22Rv1 (cell line): ENCODE measurements around the gene ATP11A.
"Not testable (repeated sequence)": the region's sequence is repeated elsewhere in the genome, so short reads cannot be mapped to it uniquely, and the experiment has no call there.

ENCODE experiments used
- H3K27ac ChIP-seq: fragments of 450-650 bp; 2 replicates; pipeline ENCODE4 v1.5.1; 2017
- ZFX ChIP-seq: fragments of 450-650 bp; IDR thresholded peaks from 2 replicates; pipeline ENCODE4 v1.6.1; 2017; ENCODE audit warnings: antibody characterized with exemption, borderline replicate concordance
- TF ChIP-seq, protein P1 (sequence below): fragments of 450-650 bp; IDR thresholded peaks from 2 replicates; pipeline ENCODE4 v1.5.1; 2017; ENCODE audit warnings: mild to moderate bottlenecking

ATP11A gene

DNA sequence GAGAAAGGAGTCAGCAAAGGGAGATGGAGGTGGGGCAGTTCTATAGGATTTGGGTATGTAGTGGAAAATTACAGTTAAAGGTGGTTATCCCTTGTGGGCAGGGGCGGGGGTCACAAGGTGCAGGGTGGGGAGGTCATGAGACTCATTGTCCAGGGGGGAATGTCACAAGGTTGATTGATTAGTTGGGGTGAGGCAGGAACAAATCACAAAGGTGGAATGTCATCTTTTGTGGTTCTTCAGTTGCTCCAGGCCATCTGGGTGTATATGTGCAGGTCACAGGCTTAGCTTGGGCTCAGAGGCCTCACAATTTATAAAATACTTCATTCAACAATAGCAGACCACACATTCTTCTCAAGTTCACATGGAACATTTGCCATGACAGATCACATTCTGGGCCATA, 109.6 kb downstream of the ATP11A start:
- TF ChIP-seq ZFX: no peak
- TF ChIP-seq, protein P1, sequence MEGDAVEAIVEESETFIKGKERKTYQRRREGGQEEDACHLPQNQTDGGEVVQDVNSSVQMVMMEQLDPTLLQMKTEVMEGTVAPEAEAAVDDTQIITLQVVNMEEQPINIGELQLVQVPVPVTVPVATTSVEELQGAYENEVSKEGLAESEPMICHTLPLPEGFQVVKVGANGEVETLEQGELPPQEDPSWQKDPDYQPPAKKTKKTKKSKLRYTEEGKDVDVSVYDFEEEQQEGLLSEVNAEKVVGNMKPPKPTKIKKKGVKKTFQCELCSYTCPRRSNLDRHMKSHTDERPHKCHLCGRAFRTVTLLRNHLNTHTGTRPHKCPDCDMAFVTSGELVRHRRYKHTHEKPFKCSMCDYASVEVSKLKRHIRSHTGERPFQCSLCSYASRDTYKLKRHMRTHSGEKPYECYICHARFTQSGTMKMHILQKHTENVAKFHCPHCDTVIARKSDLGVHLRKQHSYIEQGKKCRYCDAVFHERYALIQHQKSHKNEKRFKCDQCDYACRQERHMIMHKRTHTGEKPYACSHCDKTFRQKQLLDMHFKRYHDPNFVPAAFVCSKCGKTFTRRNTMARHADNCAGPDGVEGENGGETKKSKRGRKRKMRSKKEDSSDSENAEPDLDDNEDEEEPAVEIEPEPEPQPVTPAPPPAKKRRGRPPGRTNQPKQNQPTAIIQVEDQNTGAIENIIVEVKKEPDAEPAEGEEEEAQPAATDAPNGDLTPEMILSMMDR: no peak
- H3K27ac ChIP-seq: no peak overlapping the region

DNA sequence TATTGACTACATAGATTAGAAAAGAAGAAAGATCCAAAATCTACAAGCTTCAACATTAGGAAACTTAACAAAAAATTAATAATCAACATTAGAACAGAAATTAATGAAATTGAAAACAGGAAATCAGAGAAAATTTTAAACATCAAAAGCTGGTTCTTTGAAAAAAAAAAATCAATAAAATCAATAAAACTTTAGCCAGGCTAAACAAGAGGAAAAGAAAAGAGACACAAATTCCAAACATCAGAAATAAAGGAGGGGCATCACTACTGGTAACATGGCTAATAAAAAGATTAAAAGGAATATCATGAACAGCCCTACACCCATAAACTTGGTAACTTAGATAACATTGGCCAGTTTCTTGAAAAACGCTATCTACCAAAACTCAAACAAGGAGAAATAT, 110.2 kb downstream of the ATP11A start:
- no peak for TF ChIP-seq ZFX
- H3K27ac ChIP-seq: no peak overlapping the region

DNA sequence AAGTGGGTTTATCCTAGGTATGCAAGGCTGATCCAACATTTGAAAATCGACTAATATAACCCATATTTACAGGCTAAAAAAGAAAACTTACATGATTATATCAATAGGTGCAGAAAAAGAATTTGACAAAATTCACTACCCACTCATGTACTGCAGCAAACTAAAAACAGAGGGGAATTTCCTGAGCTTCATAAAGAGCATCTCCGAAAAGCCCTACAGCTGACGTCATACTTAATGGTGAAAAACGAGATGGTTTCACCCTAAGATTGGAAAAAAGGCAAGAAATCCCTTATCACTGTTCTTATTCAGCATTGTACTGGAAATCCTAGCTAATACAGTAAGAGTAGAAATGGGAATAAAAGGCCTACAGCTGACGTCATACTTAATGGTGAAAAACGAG, 111.0 kb downstream of the ATP11A start:
- not testable (repeated sequence) for H3K27ac ChIP-seq

DNA sequence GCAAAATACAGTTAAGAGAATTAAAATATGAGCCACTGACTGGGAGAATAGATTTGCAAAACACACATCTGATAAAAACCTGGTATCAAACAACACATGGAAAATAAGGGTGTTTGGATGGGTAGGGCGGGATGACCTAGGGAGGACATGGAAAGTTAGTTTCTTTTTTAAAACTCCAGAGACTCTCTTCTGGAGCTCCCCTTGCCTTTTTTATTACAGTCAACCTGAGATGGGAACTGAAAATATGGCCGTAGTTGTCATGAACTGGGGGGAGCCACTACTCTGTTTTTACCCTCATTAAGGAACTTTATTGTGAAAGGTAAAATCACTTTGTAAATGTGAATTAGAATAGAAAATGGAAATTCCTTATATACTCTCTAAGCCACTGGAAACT, 113.0 kb downstream of the ATP11A start:
- H3K27ac ChIP-seq: no peak overlapping the region
- TF ChIP-seq ZFX: no peak
- TF ChIP-seq, protein P1: no peak

DNA sequence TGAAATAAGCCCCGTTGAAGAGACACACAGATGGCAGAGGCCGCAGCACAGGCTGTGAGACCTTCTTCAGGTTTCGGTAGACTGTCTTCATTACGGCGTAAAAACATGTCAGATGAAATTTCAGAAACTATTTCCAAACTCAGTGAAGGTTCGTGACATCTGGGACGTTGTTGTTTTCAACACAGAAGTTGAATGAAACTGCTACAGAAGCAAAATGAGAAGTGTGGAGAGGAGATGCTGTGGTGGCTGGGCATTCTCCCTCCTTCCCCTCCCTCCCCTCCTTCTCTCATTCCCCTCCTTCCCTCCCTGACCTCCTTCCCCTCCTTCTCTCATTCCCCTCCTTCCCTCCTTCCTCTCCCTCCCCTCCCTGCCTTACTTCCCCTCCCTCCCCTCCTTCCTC, 113.6 kb downstream of the ATP11A start:
- H3K27ac ChIP-seq: no peak overlapping the region

DNA sequence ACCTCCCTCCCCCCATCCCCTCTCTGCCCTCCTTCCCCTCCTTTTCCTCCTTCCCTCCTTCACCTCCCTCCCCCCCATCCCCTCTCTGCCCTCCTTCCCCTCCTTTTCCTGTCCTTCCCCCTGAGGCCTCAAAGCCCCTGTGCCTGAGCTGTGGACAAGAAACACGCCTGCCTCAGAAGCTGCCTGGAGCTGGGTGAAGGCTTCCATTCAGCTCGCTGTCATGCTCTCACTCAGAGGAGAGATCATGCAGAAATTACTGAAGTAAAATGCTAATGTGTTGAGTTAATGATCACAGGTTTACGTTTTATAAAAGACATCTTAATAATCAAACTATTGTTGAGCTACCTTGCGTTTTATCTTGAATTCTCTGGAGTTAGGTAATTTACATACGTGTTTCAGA, 114.5 kb downstream of the ATP11A start:
- no peak for TF ChIP-seq ZFX
- TF ChIP-seq, protein P1: no peak
- no peak overlapping the region for H3K27ac ChIP-seq

More for the DNA sequence above, 113.6 kb downstream of the ATP11A start:
- TF ChIP-seq, protein P1: no peak
- TF ChIP-seq ZFX: no peak

DNA sequence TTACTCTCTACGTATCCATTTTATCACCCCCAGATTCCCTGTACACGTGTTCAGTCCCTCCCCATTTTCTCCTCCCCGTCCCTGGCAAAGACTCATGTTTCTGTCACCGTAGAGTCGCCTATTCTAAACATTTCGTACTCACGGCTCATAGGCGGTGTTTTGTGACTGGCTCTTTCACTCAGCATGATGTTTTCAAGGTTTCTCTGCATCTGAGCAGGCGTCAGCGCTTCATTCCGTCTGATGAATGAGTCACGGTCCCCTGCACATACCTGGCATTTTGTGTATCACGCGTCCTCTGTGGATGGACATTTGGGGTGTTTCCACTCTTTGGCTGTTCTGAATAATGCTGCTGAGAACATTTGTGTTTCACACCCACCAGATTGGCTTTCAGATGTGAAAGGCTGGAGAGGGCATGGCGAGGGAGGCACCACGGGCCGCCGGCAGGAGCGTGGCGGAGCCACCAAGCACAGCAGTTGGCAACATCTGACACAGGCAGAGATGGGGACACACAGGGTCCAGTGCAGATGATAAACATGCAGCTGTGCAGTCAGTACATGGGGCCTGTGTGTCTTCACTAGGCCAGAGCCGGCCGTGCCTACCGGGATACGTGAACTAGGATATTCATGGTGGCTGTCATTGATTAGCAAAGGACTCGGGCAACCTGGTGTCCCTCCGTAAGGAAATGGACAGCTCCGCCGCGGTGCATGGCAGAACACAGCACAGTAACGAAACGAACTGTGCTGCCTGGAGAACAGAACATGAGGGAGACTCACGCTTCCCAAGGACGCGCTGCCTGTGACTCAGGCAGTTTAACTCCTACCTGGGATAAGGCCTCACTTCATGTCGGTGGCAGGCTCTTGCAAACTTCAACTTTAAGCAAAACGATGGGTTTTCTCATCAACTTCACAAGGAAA, 117.2 kb downstream of the ATP11A start:
- no peak overlapping the region for H3K27ac ChIP-seq
- TF ChIP-seq, protein P1: no peak
- no peak for TF ChIP-seq ZFX

DNA sequence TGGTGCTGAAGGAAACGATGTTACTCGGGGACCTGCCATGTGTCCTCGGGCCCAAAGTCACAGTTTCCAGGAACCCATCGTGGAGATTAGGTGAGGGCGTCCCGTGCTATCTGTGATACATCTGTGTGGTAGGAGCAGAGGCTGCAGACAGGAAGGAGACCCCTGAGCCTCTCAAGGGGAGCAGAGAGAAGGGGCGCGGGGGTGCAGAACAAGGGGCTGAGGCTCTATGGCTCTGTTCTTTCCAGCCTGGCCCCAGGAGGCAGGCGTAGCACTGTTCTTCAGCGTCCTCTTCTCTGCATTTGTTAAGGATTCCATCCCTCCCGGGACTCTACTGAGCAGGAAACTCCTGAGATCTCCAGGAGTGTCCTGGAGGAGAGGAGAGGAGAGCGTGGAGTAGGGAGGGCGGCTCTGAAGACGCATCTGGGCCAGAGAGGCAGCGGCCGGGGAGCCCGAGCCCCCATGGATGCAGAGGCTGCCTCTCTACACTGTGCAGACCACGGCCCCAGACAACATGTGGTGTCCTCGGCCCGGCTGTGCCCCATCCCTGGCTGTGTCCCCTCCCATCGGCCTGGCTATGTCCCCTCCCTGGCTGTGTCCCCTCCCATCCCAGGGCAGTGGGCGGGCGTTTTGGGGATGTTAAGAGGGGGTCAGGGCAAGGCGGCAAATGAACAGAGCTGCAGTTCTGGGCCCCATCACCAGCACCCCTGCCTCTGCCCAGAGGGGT, 118.0 kb downstream of the ATP11A start:
- TF ChIP-seq, protein P1: no peak
- TF ChIP-seq ZFX: no peak
- H3K27ac ChIP-seq: no peak overlapping the region
